Measurements from ENCODE around the gene HABP4.

HABP4 gene

DNA sequence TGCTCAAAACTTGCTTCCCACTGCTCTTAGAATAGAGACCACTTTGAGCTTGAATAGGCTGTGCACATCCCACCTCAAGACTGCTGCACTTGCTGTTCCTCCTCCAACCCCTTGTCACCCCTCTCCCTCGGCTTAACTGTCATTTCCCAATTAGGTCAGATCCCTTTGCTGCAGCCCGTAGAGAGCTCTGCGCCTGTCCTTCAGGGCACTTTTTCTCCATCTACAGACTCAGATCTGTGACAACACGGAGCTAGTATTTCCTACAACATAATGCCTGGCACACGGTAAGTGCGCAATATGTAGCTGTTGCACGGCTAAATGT, 485 bp upstream of the HABP4 start:
- Histone ChIP-seq H4K20me1 (ENCODE audit: control insufficient read depth, insufficient read depth, low read depth, low read length) (no peaks in the 10 kb centered on the region), H3K4me2 (ENCODE audit: low read length) (peak overlapping the region; percentile 97), H3F3A (ENCODE audit: control insufficient read depth, insufficient read depth) (peaks cover 4% of the 10 kb centered on the region), H3K36me3 (ENCODE audit: control insufficient read depth, low read length) (no peaks in the 10 kb centered on the region), H3K9me3 (ENCODE audit: control insufficient read depth, insufficient read depth, low read length) (no peaks in the 10 kb centered on the region), H3K27ac (ENCODE audit: low read depth, low read length) (no peak overlapping the region), H3K4me1 (ENCODE audit: control insufficient read depth, low read length) (peaks cover 16% of the 10 kb centered on the region), H3K27me3 (ENCODE audit: control insufficient read depth, low read length) (peaks cover 35% of the 10 kb centered on the region), H3K4me3 (ENCODE audit: low read length) (peak overlapping the region; percentile 78), H3K79me2 (ENCODE audit: control insufficient read depth, low read length) (no peaks in the 10 kb centered on the region), H3K9me2 (replicated peaks; ENCODE audit: control insufficient read depth, low read length) (no peaks in the 10 kb centered on the region)
- TF ChIP-seq, protein P1, sequence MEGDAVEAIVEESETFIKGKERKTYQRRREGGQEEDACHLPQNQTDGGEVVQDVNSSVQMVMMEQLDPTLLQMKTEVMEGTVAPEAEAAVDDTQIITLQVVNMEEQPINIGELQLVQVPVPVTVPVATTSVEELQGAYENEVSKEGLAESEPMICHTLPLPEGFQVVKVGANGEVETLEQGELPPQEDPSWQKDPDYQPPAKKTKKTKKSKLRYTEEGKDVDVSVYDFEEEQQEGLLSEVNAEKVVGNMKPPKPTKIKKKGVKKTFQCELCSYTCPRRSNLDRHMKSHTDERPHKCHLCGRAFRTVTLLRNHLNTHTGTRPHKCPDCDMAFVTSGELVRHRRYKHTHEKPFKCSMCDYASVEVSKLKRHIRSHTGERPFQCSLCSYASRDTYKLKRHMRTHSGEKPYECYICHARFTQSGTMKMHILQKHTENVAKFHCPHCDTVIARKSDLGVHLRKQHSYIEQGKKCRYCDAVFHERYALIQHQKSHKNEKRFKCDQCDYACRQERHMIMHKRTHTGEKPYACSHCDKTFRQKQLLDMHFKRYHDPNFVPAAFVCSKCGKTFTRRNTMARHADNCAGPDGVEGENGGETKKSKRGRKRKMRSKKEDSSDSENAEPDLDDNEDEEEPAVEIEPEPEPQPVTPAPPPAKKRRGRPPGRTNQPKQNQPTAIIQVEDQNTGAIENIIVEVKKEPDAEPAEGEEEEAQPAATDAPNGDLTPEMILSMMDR (IDR thresholded peaks at IDR 0.05; ENCODE audit: low read depth, low read length, poor library complexity, severe bottlenecking): no peak
- TF ChIP-seq EZH2phosphoT487 (IDR thresholded peaks at IDR 0.05; ENCODE audit: borderline replicate concordance, low read length): no peak

DNA sequence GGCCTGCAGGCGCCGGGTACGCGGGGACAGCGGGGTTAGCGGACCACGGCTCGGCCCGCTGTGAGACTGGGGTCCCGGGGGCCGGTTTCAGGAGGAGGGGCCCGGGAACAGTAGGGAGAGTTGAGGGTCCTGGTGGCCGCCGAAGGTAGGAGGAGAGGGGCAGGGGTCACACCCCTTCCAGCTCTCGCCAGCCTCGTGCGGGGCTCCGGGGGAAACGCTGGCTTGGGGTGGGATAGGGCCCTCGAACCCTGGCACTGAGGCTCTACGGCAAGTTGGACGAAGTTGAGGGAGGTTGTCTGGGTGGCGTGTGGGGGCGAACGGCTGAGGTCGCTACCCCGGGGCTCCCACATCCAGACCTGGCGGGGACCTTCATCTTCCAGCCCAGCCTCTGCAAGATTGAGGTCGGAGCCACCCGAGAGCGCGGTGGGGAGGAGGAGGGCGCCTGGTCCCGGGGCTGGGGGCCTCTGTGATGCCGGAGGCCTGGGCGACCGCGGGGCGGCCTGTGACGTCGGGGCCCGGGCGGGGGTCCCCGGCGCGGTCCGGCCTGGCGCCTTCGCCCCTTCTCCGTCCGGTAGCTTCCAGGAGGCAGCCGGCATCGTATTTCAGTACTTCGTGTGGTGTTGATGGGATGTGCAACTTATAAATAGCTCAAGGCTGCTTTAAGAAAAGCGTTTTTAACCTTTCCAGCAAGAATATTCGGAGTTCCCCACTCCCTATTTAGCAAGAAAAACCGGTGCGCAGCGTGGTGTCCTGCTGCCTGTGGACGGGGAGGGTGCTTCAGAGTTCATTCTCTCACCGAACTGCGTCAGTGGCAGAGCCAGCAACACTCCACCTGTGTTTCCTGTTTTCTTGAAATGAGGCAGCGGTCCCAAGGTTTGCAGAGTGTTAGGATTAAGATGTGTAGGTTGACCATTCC, 902 bp downstream of the HABP4 start:
- Histone ChIP-seq H3K9me2 (replicated peaks; ENCODE audit: control insufficient read depth, low read length) (no peaks in the 10 kb centered on the region), H3K4me2 (ENCODE audit: low read length) (peak overlapping the region; percentile 83), H3K4me3 (ENCODE audit: low read length) (peak overlapping the region; percentile 79), H3K9me3 (ENCODE audit: control insufficient read depth, insufficient read depth, low read length) (no peaks in the 10 kb centered on the region), H3K79me2 (ENCODE audit: control insufficient read depth, low read length) (no peaks in the 10 kb centered on the region), H3K36me3 (ENCODE audit: control insufficient read depth, low read length) (no peaks in the 10 kb centered on the region), H3F3A (ENCODE audit: control insufficient read depth, insufficient read depth) (peaks cover 4% of the 10 kb centered on the region), H3K27ac (ENCODE audit: low read depth, low read length) (no peak overlapping the region), H4K20me1 (ENCODE audit: control insufficient read depth, insufficient read depth, low read depth, low read length) (no peaks in the 10 kb centered on the region), H3K4me1 (ENCODE audit: control insufficient read depth, low read length) (peaks cover 16% of the 10 kb centered on the region), H3K27me3 (ENCODE audit: control insufficient read depth, low read length) (peaks cover 30% of the 10 kb centered on the region)
- TF ChIP-seq EZH2phosphoT487 (IDR thresholded peaks at IDR 0.05; ENCODE audit: borderline replicate concordance, low read length): peak; percentile 42; the same call in 1 of the 2 replicates
- TF ChIP-seq, protein P1 (IDR thresholded peaks at IDR 0.05; ENCODE audit: low read depth, low read length, poor library complexity, severe bottlenecking): no peak

DNA sequence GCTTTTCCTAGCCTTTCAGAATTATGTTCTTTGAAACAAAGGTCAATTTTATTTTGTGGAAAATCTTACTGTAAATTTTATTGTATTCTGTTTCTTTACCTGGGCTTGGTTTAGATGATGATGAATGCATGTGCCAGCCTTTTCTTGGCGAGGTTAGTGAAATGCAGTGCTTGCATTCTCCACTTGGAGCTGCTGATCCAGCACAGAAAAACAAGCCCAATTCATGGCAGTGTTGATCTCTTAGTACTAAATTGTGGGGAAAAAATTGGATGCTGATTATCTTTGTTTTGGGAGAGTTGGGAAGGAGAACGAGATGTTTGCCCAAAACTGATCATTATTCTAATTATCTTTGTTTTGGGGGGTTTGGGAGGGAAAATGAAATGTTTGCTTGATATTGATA, 3.7 kb downstream of the HABP4 start:
- peaks cover 16% of the 10 kb centered on the region for H3K4me1 ChIP-seq (ENCODE audit: control insufficient read depth, low read length)
- H3K9me3 ChIP-seq (ENCODE audit: control insufficient read depth, insufficient read depth, low read length): no peaks in the 10 kb centered on the region
- H3K27ac ChIP-seq (ENCODE audit: low read depth, low read length): no peak overlapping the region
- peaks cover 23% of the 10 kb centered on the region for H3K27me3 ChIP-seq (ENCODE audit: control insufficient read depth, low read length)
- H3K79me2 ChIP-seq (ENCODE audit: control insufficient read depth, low read length): no peaks in the 10 kb centered on the region
- no peak overlapping the region for H3K4me3 ChIP-seq (ENCODE audit: low read length)
- no peak overlapping the region for H3K4me2 ChIP-seq (ENCODE audit: low read length)
- H3K9me2 ChIP-seq (replicated peaks; ENCODE audit: control insufficient read depth, low read length): no peaks in the 10 kb centered on the region
- no peaks in the 10 kb centered on the region for H3K36me3 ChIP-seq (ENCODE audit: control insufficient read depth, low read length)
- H3F3A ChIP-seq (ENCODE audit: control insufficient read depth, insufficient read depth): peaks cover 4% of the 10 kb centered on the region
- TF ChIP-seq EZH2phosphoT487 (IDR thresholded peaks at IDR 0.05; ENCODE audit: borderline replicate concordance, low read length): no peak
- TF ChIP-seq, protein P1 (IDR thresholded peaks at IDR 0.05; ENCODE audit: low read depth, low read length, poor library complexity, severe bottlenecking): no peak
- no peaks in the 10 kb centered on the region for H4K20me1 ChIP-seq (ENCODE audit: control insufficient read depth, insufficient read depth, low read depth, low read length)
